Fibroblast of lung (primary cell): ENCODE measurements around the gene CHADL. TPM values are rescaled to one million over a fixed set of nuclear protein-coding genes. Genes with fewer than 3 reads are reported as not detected.

Source experiments
- DNase-seq, 2 donors: peaks; one replicate each; pipeline versions ENCODE4 v3.0.0 to v3.0.0-alpha.2; 2010; ENCODE audit warnings: low read depth in 2 of 2
- H2AFZ ChIP-seq: 2 replicates; pipeline ENCODE4 v1.5.1; 2012; ENCODE audit warnings: low read length, control low read depth, inconsistent platforms
- H3K27ac ChIP-seq: 2 replicates; pipeline ENCODE4 v1.5.1; 2011; ENCODE audit warnings: low read length, control low read depth; ENCODE audit not compliant: insufficient read depth
- H3K27me3 ChIP-seq: 2 replicates; pipeline ENCODE4 v1.5.1; 2011; ENCODE audit warnings: mild to moderate bottlenecking, low read length; ENCODE audit not compliant: control insufficient read depth, insufficient read depth
- H3K36me3 ChIP-seq: 2 replicates; pipeline ENCODE4 v1.5.1; 2011; ENCODE audit warnings: low read length; ENCODE audit not compliant: control insufficient read depth, insufficient read depth
- H3K4me1 ChIP-seq: 2 replicates; pipeline ENCODE4 v1.5.1; 2011; ENCODE audit warnings: low read length; ENCODE audit not compliant: control insufficient read depth, insufficient read depth; ENCODE audit errors: extremely low read depth
- H3K4me2 ChIP-seq: 2 replicates; pipeline ENCODE4 v1.5.1; 2011; ENCODE audit warnings: low read length, control low read depth; ENCODE audit not compliant: insufficient read depth; ENCODE audit errors: extremely low read depth
- H3K4me3 ChIP-seq, 4 experiments: fragments of 200-600 bp in 1 of 4; sonication (generic) in 1 of 4; replicated peaks in 1 of 4; 2 replicates each; pipeline ENCODE4 v1.5.1; 2011 to 2016; ENCODE audit warnings: low read length in 4 of 4, low read depth in 3 of 4, mild to moderate bottlenecking in 3 of 4, control low read depth in 2 of 4, inconsistent platforms in 1 of 4, mixed read lengths in 1 of 4; ENCODE audit not compliant: insufficient read depth in 1 of 4; ENCODE audit errors: control extremely low read depth in 1 of 4
- H3K79me2 ChIP-seq: 2 replicates; pipeline ENCODE4 v1.5.1; 2012; ENCODE audit warnings: mild to moderate bottlenecking, low read length, inconsistent platforms; ENCODE audit not compliant: control insufficient read depth, insufficient read depth
- H3K9ac ChIP-seq: 2 replicates; pipeline ENCODE4 v1.5.1; 2011; ENCODE audit warnings: mild to moderate bottlenecking, low read length, control low read depth; ENCODE audit not compliant: insufficient read depth
- H3K9me3 ChIP-seq: 2 replicates; pipeline ENCODE4 v1.5.1; 2012; ENCODE audit warnings: low read depth, low read length; ENCODE audit not compliant: control insufficient read depth, insufficient read depth
- H4K20me1 ChIP-seq: 2 replicates; pipeline ENCODE4 v1.5.1; 2011; ENCODE audit warnings: low read length; ENCODE audit not compliant: control insufficient read depth, insufficient read depth; ENCODE audit errors: extremely low read depth
- CTCF ChIP-seq, 2 donors: IDR thresholded peaks in 1 of 2; conservative IDR thresholded peaks in 1 of 2; 1 replicate in 1 of 2; 2 replicates in 1 of 2; pipeline ENCODE4 v1.5.1; 2011 to 2012; ENCODE audit warnings: low read length in 2 of 2, control low read depth in 1 of 2, inconsistent platforms in 1 of 2, low read depth in 1 of 2, mild to moderate bottlenecking in 1 of 2
- EZH2 ChIP-seq: IDR thresholded peaks from 2 replicates; pipeline ENCODE4 v1.5.1; 2012; ENCODE audit warnings: low read length, control low read depth, mild to moderate bottlenecking; ENCODE audit errors: missing control alignments
- polyA plus RNA-seq, 2 donors: library from polyadenylated mRNA; depleted of rRNA in 1 of 2; stranded (reverse) in 1 of 2; unstranded in 1 of 2; fragments of >200 nt; gene quantifications; 2 replicates each; pipeline ENCODE4 v1.2.1, GENCODE V29; 2011 to 2012; ENCODE audit warnings: missing spikeins in 1 of 2
- total RNA-seq: library from RNA; depleted of rRNA; stranded (reverse); fragments of >200 nt; gene quantifications from 2 replicates; pipeline ENCODE4 v1.2.1, GENCODE V29; 2014

Gene CHADL
- total and polyA plus RNA-seq, 2 donors (not counting 1 experiment from before 2014, with no cell fraction given), result 0.10 to 3.1 TPM

DNA sequence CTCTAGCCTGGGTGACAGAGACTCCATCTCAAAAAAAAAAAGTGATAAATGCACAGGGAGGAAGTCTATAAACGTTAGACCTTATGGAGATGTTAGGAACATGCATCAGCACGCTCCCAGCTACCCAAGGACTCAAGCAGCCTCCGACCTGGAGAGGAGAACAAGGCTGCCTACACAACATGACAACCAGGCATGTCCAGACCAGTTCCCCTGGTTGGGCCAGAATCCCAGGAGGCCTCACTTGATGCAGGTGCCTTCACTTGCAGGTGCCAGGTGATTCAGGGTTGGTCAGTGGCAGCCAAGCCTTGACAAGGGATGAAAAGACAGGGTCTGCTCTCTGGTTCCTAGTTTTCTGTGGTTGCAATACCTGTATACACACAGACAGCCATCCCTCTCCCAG is 39.3 kb upstream of the CHADL start:
- no peak for TF ChIP-seq EZH2
- no peak for TF ChIP-seq CTCF (conservative IDR thresholded peaks at IDR 0.05 in 1 of 2, IDR thresholded peaks at IDR 0.05 in 1 of 2; ENCODE audit: low read depth in 1 of 2, low read length in 2 of 2)
- Histone ChIP-seq H4K20me1 (no peaks in the 10 kb centered on the region), H3K4me3 (no peak overlapping the region), H2AFZ (no peak overlapping the region), H3K36me3 (peaks cover 22% of the 10 kb centered on the region), H3K4me1 (peaks cover 5% of the 10 kb centered on the region), H3K9ac (no peak overlapping the region), H3K79me2 (peaks cover 51% of the 10 kb centered on the region), H3K9me3 (no peaks in the 10 kb centered on the region), H3K27ac (no peak overlapping the region), H3K4me2 (no peak overlapping the region), H3K27me3 (no peaks in the 10 kb centered on the region)
- no peak for DNase-seq

DNA sequence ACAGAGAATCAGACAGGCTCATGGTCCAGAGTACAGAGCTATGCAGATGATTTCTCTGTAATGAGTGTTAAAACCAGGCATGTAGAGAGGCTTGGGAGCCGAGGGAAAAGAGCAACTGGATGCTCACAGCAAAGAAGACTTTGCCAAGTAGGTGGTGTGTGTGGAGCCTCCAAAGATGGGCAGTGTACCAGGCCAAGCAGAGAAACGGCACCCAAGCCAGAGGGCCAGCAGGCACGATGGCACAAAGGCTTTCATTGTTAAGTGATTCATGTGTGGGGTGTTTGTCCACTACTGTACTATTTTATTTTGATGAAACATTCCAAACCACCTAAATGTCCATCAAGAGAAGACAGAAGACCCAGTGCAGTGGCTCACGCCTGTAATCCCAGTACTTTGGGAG is 34.1 kb upstream of the CHADL start:
- Histone ChIP-seq H3K4me2 (no peak overlapping the region), H4K20me1 (no peaks in the 10 kb centered on the region), H3K9me3 (no peaks in the 10 kb centered on the region), H3K27ac (no peak overlapping the region), H3K4me1 (no peaks in the 10 kb centered on the region), H3K36me3 (peaks cover 26% of the 10 kb centered on the region), H3K79me2 (peaks cover 15% of the 10 kb centered on the region), H3K4me3 (no peak overlapping the region), H3K9ac (no peak overlapping the region), H3K27me3 (no peaks in the 10 kb centered on the region), H2AFZ (no peak overlapping the region)
- DNase-seq, result no peak
- no peak for TF ChIP-seq CTCF (conservative IDR thresholded peaks at IDR 0.05 in 1 of 2, IDR thresholded peaks at IDR 0.05 in 1 of 2; ENCODE audit: low read depth in 1 of 2, low read length in 2 of 2)
- TF ChIP-seq EZH2, result no peak

DNA sequence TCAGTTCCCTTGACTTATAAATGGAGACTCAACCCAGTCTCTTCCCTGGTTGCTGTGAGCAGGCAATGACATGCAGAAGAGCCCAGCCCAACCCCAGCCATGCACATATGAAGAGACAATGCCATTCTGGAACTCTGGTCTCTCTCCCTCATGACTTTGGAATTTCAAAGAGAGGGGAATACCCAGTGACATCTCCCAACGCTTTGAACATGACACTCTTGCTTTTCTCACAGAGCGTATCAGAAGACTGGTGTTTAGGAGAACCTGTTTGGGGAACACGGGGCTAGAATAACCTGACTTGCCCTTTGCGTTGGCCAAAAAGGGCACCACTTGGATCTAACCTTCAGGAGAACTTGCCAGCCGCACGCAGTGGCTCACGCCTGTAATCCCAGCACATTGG is 32.4 kb upstream of the CHADL start:
- Histone ChIP-seq H3K4me1 (no peaks in the 10 kb centered on the region), H3K27me3 (no peaks in the 10 kb centered on the region), H3K9ac (no peak overlapping the region), H3K79me2 (peaks cover 10% of the 10 kb centered on the region), H4K20me1 (no peaks in the 10 kb centered on the region), H3K27ac (no peak overlapping the region), H2AFZ (no peak overlapping the region), H3K9me3 (no peaks in the 10 kb centered on the region), H3K4me3 (no peak overlapping the region), H3K36me3 (peaks cover 29% of the 10 kb centered on the region), H3K4me2 (no peak overlapping the region)
- no peak for DNase-seq
- no peak for TF ChIP-seq CTCF (conservative IDR thresholded peaks at IDR 0.05 in 1 of 2, IDR thresholded peaks at IDR 0.05 in 1 of 2; ENCODE audit: low read depth in 1 of 2, low read length in 2 of 2)
- no peak for TF ChIP-seq EZH2
